ENCODE results near the gene RHBDD3. TPM values are rescaled to one million over a fixed set of nuclear protein-coding genes. Genes with fewer than 3 reads are reported as not detected.

The RHBDD3 gene
- total RNA-seq, 1 experiment from 2014 or later, result 49.6 TPM

DNA sequence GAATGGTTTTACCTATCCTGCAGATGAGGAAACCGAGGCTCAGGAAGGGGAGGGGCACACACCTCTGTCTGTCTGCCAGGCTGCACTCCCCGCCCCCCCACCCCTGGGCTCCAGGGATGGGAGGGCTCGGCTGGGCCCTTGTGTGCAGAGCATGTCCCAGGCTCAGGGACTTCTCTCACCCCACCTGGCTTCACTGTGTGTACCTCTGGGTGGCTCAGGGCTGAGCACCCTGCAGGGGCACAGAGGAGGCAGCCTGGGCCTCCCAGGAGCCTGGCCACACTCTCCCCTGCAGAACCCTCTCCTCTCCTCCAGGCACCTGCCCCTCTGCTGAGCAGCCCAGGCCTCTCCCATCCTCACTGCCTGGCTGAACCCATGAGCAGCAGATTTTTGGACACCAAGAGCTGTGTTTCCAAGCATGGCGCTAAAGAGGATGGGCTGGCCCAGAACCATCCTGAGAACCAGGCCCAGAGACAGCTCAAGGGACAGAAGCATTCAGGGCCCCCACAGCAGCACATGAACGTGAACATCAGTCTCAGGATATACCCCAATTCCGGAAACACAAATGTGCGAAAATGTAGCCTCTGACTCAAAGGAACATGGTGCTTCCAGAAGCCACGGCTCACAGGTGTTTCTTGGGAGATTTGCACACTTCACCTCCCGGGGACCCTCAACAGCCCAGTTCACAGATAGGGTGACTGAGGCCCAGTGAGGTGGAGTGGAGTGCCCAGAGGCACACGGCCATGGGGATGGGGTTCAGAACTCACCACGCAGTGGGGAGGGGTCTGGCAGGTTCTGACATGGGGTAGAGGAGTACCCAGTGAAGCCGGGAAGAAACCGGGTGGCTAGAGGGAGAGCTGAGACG is 51.5 kb downstream of the RHBDD3 start:
- Mint-ChIP-seq H3K9me3 (ENCODE audit: unreplicated experiment) (no peaks in the 10 kb centered on the region), H3K36me3 (ENCODE audit: insufficient read depth, unreplicated experiment) (no peaks in the 10 kb centered on the region), H3K27ac (ENCODE audit: unreplicated experiment) (no peak overlapping the region), H3K4me1 (ENCODE audit: low read depth, unreplicated experiment) (peaks cover 13% of the 10 kb centered on the region), H3K27me3 (ENCODE audit: insufficient read depth, unreplicated experiment) (no peaks in the 10 kb centered on the region), H3K4me3 (ENCODE audit: unreplicated experiment) (no peak overlapping the region)
- Histone ChIP-seq H3K9me3 (no peaks in the 10 kb centered on the region), H3K4me1 (peaks cover 17% of the 10 kb centered on the region), H3K4me3 (ENCODE audit: low read depth, low read length) (no peak overlapping the region), H3K36me3 (ENCODE audit: control insufficient read depth, insufficient read depth, low read length) (no peaks in the 10 kb centered on the region), H3K27me3 (replicated peaks; ENCODE audit: control insufficient read depth, insufficient read depth, low read length) (no peaks in the 10 kb centered on the region)
- POLR2A ChIA-PET, result no interaction called here
- no TSS peak for BruUV-seq (replicated peaks)
- intact Hi-C loops (cut with micrococcal nuclease; ENCODE audit: unreplicated experiment), result no loop called here
- TF ChIP-seq, protein P1, sequence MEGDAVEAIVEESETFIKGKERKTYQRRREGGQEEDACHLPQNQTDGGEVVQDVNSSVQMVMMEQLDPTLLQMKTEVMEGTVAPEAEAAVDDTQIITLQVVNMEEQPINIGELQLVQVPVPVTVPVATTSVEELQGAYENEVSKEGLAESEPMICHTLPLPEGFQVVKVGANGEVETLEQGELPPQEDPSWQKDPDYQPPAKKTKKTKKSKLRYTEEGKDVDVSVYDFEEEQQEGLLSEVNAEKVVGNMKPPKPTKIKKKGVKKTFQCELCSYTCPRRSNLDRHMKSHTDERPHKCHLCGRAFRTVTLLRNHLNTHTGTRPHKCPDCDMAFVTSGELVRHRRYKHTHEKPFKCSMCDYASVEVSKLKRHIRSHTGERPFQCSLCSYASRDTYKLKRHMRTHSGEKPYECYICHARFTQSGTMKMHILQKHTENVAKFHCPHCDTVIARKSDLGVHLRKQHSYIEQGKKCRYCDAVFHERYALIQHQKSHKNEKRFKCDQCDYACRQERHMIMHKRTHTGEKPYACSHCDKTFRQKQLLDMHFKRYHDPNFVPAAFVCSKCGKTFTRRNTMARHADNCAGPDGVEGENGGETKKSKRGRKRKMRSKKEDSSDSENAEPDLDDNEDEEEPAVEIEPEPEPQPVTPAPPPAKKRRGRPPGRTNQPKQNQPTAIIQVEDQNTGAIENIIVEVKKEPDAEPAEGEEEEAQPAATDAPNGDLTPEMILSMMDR (IDR thresholded peaks at IDR 0.05; ENCODE audit: insufficient read depth in 1 of 2, low read depth in 1 of 2, low read length in 1 of 2, severe bottlenecking in 1 of 2, unreplicated experiment in 1 of 2), result no peak
- CTCF ChIA-PET, result interaction anchor here (1.6 kb wide), 1 partner anchor 11 kb away, joined by 3 read pairs; the partner anchor contains the start of gene EMID1
- no peak for DNase-seq

DNA sequence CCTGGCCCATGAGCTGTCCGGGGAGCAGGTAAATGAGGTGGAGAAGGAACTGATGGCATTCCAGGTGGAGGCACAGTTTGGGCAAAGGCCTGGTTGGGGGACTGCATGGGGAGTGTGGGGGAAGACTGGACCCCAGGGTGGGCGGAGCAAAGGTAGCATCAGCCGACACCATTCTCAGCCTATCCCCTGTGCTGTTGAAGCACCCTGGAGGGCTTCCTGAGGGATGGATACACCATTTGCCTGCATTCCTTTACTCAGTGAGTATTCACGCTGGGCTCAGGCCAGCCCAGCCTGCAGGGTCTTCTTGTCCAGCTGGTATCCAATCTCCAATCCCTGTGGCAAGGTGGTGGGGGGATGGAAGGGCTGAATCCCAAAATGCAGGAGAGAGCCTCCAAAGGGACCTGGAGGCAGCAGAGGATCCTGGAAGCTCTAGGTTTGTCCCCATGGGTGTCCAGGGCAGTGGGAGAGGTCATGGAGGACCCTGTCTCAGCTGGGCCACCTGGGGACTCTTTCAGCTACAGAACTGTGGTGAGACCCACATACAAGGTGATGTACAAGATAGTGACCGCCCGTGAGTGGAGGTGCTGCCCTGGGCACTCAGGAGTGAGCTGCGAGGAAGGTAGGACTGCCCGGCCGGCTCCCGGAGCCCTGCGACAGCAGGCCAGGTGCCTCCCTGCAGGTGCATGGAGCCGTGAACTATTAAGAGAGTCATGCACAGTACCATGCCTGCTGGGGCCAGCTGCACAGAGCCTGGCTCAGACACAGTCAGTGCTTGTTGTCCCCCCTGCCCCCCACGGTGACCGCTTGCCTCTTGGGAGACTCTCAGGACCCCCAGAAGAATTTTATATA is 52.5 kb downstream of the RHBDD3 start:
- TF ChIP-seq, protein P1 (IDR thresholded peaks at IDR 0.05; ENCODE audit: insufficient read depth in 1 of 2, low read depth in 1 of 2, low read length in 1 of 2, severe bottlenecking in 1 of 2, unreplicated experiment in 1 of 2), result no peak
- Mint-ChIP-seq H3K9me3 (ENCODE audit: unreplicated experiment) (no peaks in the 10 kb centered on the region), H3K4me3 (ENCODE audit: unreplicated experiment) (no peak overlapping the region), H3K36me3 (ENCODE audit: insufficient read depth, unreplicated experiment) (no peaks in the 10 kb centered on the region), H3K4me1 (ENCODE audit: low read depth, unreplicated experiment) (peaks cover 6% of the 10 kb centered on the region), H3K27me3 (ENCODE audit: insufficient read depth, unreplicated experiment) (no peaks in the 10 kb centered on the region), H3K27ac (ENCODE audit: unreplicated experiment) (no peak overlapping the region)
- Histone ChIP-seq H3K4me3 (ENCODE audit: low read depth, low read length) (no peak overlapping the region), H3K4me1 (peaks cover 6% of the 10 kb centered on the region), H3K27me3 (replicated peaks; ENCODE audit: control insufficient read depth, insufficient read depth, low read length) (no peaks in the 10 kb centered on the region), H3K36me3 (ENCODE audit: control insufficient read depth, insufficient read depth, low read length) (no peaks in the 10 kb centered on the region), H3K9me3 (no peaks in the 10 kb centered on the region)
- intact Hi-C loops (cut with micrococcal nuclease; ENCODE audit: unreplicated experiment), result no loop called here
- BruUV-seq (replicated peaks), result no TSS peak
- no peak for DNase-seq
- ChIA-PET CTCF (no interaction called here), POLR2A (no interaction called here)

DNA sequence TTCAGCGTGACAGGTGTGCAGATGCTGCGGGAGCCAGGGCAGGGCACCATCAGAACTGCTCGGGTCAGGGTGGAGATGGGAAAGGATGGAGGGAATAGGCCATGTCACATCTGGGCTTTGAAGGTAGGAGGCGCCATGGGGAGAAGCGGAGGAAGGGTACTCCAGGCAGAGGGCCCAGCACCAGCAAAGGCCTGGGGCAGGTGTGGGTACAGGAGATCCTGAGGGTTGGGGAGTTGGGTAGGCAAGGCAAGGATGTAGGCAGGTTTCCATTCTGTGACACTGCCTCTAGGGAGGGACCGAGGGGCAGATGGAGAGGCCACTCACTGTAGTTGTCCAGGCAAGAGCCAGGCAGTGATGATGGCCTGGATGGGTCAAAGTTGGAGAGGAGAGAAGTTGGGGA is 53.5 kb downstream of the RHBDD3 start:
- H3K4me1 ChIP-seq, result no peaks in the 10 kb centered on the region
- POLR2A ChIA-PET, result no interaction called here
- no peak for DNase-seq
- no TSS peak for BruUV-seq (replicated peaks)
- Mint-ChIP-seq H3K4me3 (ENCODE audit: unreplicated experiment) (no peak overlapping the region), H3K36me3 (ENCODE audit: insufficient read depth, unreplicated experiment) (no peaks in the 10 kb centered on the region), H3K4me1 (ENCODE audit: low read depth, unreplicated experiment) (no peaks in the 10 kb centered on the region), H3K9me3 (ENCODE audit: unreplicated experiment) (no peaks in the 10 kb centered on the region), H3K27me3 (ENCODE audit: insufficient read depth, unreplicated experiment) (no peaks in the 10 kb centered on the region), H3K27ac (ENCODE audit: unreplicated experiment) (no peak overlapping the region)
- CTCF ChIA-PET, result no interaction called here
- no peaks in the 10 kb centered on the region for H3K36me3 ChIP-seq (ENCODE audit: control insufficient read depth, insufficient read depth, low read length)
- intact Hi-C loops (cut with micrococcal nuclease; ENCODE audit: unreplicated experiment), result no loop called here
- TF ChIP-seq, protein P1 (IDR thresholded peaks at IDR 0.05; ENCODE audit: insufficient read depth in 1 of 2, low read depth in 1 of 2, low read length in 1 of 2, severe bottlenecking in 1 of 2, unreplicated experiment in 1 of 2), result no peak
- no peaks in the 10 kb centered on the region for H3K9me3 ChIP-seq
- no peak overlapping the region for H3K4me3 ChIP-seq (ENCODE audit: low read depth, low read length)
- no peaks in the 10 kb centered on the region for H3K27me3 ChIP-seq (replicated peaks; ENCODE audit: control insufficient read depth, insufficient read depth, low read length)

Measured in Caco-2 (cell line).